HUES64 (cell line): ENCODE measurements around the gene IRX6.

Experiments used
- H3K27ac ChIP-seq: 2 replicates; pipeline ENCODE4 v1.7.0; 2013; ENCODE audit warnings: low read depth, low read length, inconsistent platforms
- H3K27me3 ChIP-seq: 2 replicates; pipeline ENCODE4 v1.6.1; 2013; ENCODE audit warnings: mild to moderate bottlenecking, low read length; ENCODE audit not compliant: insufficient read depth
- H3K36me3 ChIP-seq: 2 replicates; pipeline ENCODE4 v1.6.1; 2013; ENCODE audit warnings: mild to moderate bottlenecking, low read length; ENCODE audit not compliant: insufficient read depth
- H3K4me1 ChIP-seq: 2 replicates; pipeline ENCODE4 v1.6.1; 2013; ENCODE audit warnings: mild to moderate bottlenecking, low read length, moderate library complexity; ENCODE audit not compliant: insufficient read depth
- H3K4me3 ChIP-seq: 2 replicates; pipeline ENCODE4 v1.5.1; 2013; ENCODE audit warnings: mild to moderate bottlenecking, low read length, moderate library complexity
- H3K9ac ChIP-seq: 2 replicates; pipeline ENCODE4 v1.6.1; 2013; ENCODE audit warnings: mild to moderate bottlenecking, low read depth, low read length
- H3K9me3 ChIP-seq: 2 replicates; pipeline ENCODE4 v1.6.1; 2013; ENCODE audit warnings: low read depth, low read length; ENCODE audit not compliant: insufficient read depth
- WGBS: fragments of 150-250, 120-280 bp; methylation state at CpG from one replicate; pipeline ENCODE4 v1.1.7; 2013; ENCODE audit warnings: missing lambda C conversion rate; 5-methylcytosine and 5-hydroxymethylcytosine counted together

The IRX6 gene

GRCh38 chr16:55289353-55289752 is 34.6 kb upstream of the IRX6 start:
- WGBS, result 94% methylated on average over 2 of the region's 2 CpGs
- no peak overlapping the region for H3K4me3 ChIP-seq
- H3K9ac ChIP-seq, result no peak overlapping the region
- peaks cover 16% of the 10 kb centered on the region for H3K9me3 ChIP-seq
- no peak overlapping the region for H3K27ac ChIP-seq
- H3K4me1 ChIP-seq, result peaks cover 16% of the 10 kb centered on the region
- no peaks in the 10 kb centered on the region for H3K27me3 ChIP-seq
- H3K36me3 ChIP-seq, result no peaks in the 10 kb centered on the region

DNA sequence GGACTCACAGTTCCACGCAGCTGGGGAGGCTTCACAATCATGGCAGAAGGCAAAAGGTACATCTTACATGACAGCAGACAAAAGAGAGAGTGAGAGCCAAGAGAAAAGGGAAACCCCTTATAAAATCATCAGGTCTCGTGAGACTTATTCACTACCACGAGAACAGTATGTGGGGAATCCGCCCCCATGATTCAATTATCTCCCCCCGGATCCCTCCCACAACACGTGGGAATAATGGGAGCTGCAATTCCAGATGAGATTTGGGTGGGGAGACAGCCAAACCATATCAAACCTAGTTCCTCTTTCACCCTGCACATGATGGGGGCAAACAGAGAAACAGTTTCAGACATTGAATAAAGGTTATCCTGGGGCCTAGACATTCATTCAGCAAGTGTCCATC is 32.2 kb upstream of the IRX6 start:
- Histone ChIP-seq H3K9me3 (peaks cover 16% of the 10 kb centered on the region), H3K4me1 (peaks cover 13% of the 10 kb centered on the region), H3K27ac (no peak overlapping the region), H3K27me3 (no peaks in the 10 kb centered on the region), H3K4me3 (no peak overlapping the region), H3K9ac (no peak overlapping the region), H3K36me3 (no peaks in the 10 kb centered on the region)
- WGBS, result 100% methylated on average over 1 of the region's 6 CpGs

DNA sequence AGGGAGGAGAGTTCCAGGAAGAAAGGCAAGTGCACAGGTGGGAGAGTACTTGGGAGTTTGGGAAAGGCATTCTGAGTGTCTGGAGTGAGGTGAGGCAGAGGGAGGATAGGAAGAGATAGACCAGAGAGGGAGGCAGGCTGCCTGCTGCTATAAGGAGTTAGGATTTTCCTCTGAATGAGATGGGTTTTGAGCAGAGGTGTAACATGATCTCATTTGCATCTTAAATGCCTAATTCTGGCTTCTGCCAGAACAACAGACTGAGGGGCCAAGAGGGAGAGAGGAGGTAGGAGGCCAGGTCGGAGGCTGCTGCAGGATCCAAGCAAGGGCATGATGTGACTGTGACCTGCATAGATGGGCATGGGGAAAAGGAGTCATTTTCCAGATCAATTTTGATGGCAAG is 31.5 kb upstream of the IRX6 start:
- peaks cover 13% of the 10 kb centered on the region for H3K9me3 ChIP-seq
- WGBS, result 27% methylated on average over 1 of the region's 1 CpG
- H3K9ac ChIP-seq, result no peak overlapping the region
- H3K4me1 ChIP-seq, result peaks cover 13% of the 10 kb centered on the region
- no peak overlapping the region for H3K27ac ChIP-seq
- H3K27me3 ChIP-seq, result no peaks in the 10 kb centered on the region
- no peak overlapping the region for H3K4me3 ChIP-seq
- H3K36me3 ChIP-seq, result no peaks in the 10 kb centered on the region

DNA sequence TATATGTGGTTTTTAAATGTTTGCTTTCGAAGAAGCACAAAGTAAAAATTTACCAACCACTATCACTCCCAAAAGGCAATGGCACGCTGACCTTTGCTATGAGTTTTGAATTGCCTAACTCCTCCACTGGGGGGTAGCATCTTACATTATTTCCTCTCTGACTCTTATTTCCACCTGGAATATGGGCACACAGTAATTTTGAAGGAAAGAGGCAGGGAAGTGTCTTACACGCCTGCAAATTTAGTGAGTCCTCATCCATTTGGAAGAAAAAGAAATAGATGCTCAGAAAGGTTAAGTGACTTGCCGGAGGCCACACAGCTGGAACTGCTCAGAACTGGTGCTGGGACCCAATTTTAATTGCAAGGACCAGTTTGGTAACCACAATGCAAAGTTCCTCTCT is 29.9 kb upstream of the IRX6 start:
- H3K27ac ChIP-seq, result no peak overlapping the region
- no peaks in the 10 kb centered on the region for H3K9me3 ChIP-seq
- H3K4me1 ChIP-seq, result peaks cover 13% of the 10 kb centered on the region
- no peak overlapping the region for H3K9ac ChIP-seq
- no peaks in the 10 kb centered on the region for H3K36me3 ChIP-seq
- H3K4me3 ChIP-seq, result no peak overlapping the region
- H3K27me3 ChIP-seq, result no peaks in the 10 kb centered on the region
- WGBS, result 85% methylated on average over 4 of the region's 4 CpGs

- Histone ChIP-seq H3K27ac (no peak overlapping the region), H3K36me3 (no peaks in the 10 kb centered on the region), H3K9ac (no peak overlapping the region), H3K4me1 (peaks cover 13% of the 10 kb centered on the region), H3K9me3 (no peaks in the 10 kb centered on the region), H3K27me3 (no peaks in the 10 kb centered on the region), H3K4me3 (no peak overlapping the region)
- 86% methylated on average over 4 of the region's 4 CpGs for WGBS
These were observed 29.1 kb upstream of the IRX6 start for GRCh38 chr16:55294931-55295342.

- Histone ChIP-seq H3K27ac (no peak overlapping the region), H3K9ac (no peak overlapping the region), H3K9me3 (no peaks in the 10 kb centered on the region), H3K36me3 (no peaks in the 10 kb centered on the region), H3K4me3 (no peak overlapping the region), H3K27me3 (0 out of 2 replicates have a peak, but pooled peaks cover 6% of the 10 kb centered on the region), H3K4me1 (peaks cover 10% of the 10 kb centered on the region)
- 82% methylated on average over 10 of the region's 10 CpGs for WGBS
These were observed 26.7 kb upstream of the IRX6 start for GRCh38 chr16:55297062-55297909.

DNA sequence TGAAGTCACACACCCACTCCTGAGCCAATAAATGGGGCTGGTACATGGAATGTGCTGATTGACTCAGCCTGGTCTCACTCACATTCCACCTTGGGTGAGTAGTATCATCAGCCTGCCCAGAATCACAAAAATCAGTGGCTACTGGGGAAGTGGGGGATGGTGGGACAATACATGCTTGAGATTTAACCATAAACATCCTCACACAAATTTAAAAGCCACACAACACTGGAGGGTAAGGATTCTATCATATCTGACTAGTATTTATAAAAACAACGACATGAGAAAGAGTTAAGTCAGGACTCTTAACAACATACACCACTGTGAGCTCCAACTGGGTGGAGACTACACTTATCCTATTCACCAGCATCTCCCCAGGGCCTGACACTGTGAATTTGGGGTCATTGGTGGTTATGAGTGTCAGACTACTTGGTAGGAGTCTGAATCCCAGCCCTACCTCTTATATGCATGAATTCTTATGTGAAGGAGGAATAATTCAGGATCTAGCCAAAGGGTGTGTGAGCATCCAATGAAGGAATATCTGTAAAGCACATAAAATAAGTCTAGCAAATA is 26.0 kb upstream of the IRX6 start:
- Histone ChIP-seq H3K4me3 (no peak overlapping the region), H3K36me3 (no peaks in the 10 kb centered on the region), H3K9me3 (no peaks in the 10 kb centered on the region), H3K9ac (no peak overlapping the region), H3K4me1 (peaks cover 11% of the 10 kb centered on the region), H3K27ac (no peak overlapping the region), H3K27me3 (0 out of 2 replicates have a peak, but pooled peaks cover 6% of the 10 kb centered on the region)
- WGBS, result no CpG with 5 or more reads among the region's 1 CpG

DNA sequence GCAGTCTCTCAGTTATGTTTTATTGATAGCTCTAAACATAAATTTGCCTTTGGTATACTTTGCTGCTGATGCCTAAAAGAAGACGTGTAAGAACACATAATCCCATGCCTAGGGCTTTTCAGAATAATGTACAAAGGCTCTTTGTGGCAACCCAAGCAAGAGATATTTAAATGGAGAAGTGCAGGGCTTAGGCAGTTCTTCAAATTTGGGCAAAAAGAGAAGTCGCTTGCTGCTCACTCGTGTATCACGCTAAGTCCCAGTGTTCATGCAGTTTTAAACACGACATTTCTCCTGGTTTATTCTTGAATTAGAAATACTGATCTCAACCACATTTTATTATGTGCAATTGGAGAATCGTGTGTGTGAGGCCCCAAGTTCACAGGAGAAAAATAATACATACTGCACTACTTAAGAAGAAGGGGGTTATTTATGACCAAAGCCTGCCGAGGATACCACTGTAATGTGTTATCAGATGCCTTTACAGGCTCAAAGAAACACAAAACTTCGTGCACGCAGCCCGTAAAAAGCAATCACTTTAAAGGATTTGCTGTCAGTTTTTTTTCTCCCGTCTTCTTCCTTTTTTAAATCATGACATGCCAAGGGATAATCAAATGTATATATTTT is 22.5 kb upstream of the IRX6 start:
- H3K9me3 ChIP-seq, result no peaks in the 10 kb centered on the region
- no peak overlapping the region for H3K4me3 ChIP-seq
- H3K9ac ChIP-seq, result no peak overlapping the region
- H3K4me1 ChIP-seq, result peaks cover 15% of the 10 kb centered on the region; the same call in 1 of the 2 replicates
- no peak overlapping the region for H3K27ac ChIP-seq
- WGBS, result 97% methylated on average over 10 of the region's 11 CpGs
- H3K27me3 ChIP-seq, result 0 out of 2 replicates have a peak, but pooled peaks cover 6% of the 10 kb centered on the region
- H3K36me3 ChIP-seq, result no peaks in the 10 kb centered on the region

GRCh38 chr16:55302635-55303034 is 21.4 kb upstream of the IRX6 start:
- Histone ChIP-seq H3K9ac (no peak overlapping the region), H3K4me1 (peaks cover 15% of the 10 kb centered on the region; the same call in 1 of the 2 replicates), H3K36me3 (no peaks in the 10 kb centered on the region), H3K9me3 (no peaks in the 10 kb centered on the region), H3K4me3 (no peak overlapping the region), H3K27ac (no peak overlapping the region), H3K27me3 (0 out of 2 replicates have a peak, but pooled peaks cover 6% of the 10 kb centered on the region)
- 52% methylated on average over 6 of the region's 6 CpGs for WGBS

GRCh38 chr16:55308973-55309372 is 15.0 kb upstream of the IRX6 start:
- Histone ChIP-seq H3K9me3 (no peaks in the 10 kb centered on the region), H3K9ac (no peak overlapping the region), H3K4me3 (no peak overlapping the region), H3K4me1 (no peaks in the 10 kb centered on the region), H3K27ac (no peak overlapping the region), H3K36me3 (no peaks in the 10 kb centered on the region), H3K27me3 (no peaks in the 10 kb centered on the region)
- WGBS, result 79% methylated on average over 2 of the region's 2 CpGs

GRCh38 chr16:55322327-55322726 is 1.7 kb upstream of the IRX6 start:
- no peak overlapping the region for H3K27ac ChIP-seq
- WGBS, result 100% methylated on average over 1 of the region's 2 CpGs
- no peaks in the 10 kb centered on the region for H3K9me3 ChIP-seq
- H3K4me1 ChIP-seq, result no peaks in the 10 kb centered on the region; the same call in 1 of the 2 replicates
- no peaks in the 10 kb centered on the region for H3K36me3 ChIP-seq
- peaks cover 90% of the 10 kb centered on the region for H3K27me3 ChIP-seq
- H3K9ac ChIP-seq, result no peak overlapping the region
- no peak overlapping the region for H3K4me3 ChIP-seq
